ENCODE measurements around the gene PADI2. TPM values are rescaled to one million over a fixed set of nuclear protein-coding genes. Genes with fewer than 3 reads are reported as not detected.

PADI2 gene
- total and polyA plus RNA-seq, 2 of the 8 experiments (the other 6 are each of a cell fraction or from before 2014, with no cell fraction given), result 1.6 to 7.5 TPM

DNA sequence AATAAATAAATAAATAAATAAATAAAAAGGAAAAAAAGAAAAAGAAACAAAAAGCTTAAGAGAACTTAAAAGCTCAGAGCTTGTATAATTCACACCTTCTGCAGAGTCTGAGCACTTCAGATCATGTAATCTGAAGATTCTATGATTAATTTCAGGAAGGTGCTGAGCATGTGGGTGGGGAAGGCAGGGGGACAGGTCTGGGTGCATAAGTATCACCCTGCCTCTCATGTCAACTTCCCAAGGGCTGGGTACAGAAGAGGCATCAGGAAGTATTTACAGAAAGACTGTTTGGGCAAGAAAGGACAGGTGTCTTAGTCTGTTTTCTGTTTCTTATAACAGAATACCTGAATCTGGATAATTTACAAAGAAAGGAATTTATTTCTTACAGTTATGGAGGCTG, 20.4 kb upstream of the PADI2 start (continued):
- TF ChIP-seq CHD7 (IDR thresholded peaks at IDR 0.05; ENCODE audit: insufficient replicate concordance, low read length), result no peak
